Measurements from ENCODE around the gene DAP. TPM values are rescaled to one million over a fixed set of nuclear protein-coding genes. Genes with fewer than 3 reads are reported as not detected.
A peak's percentile ranks its signal among the peaks of the same experiment; 100 is the strongest.

Gene DAP
- polyA plus RNA-seq, 3 donors: 60.9 to 69.0 (median 62.3) TPM

DNA sequence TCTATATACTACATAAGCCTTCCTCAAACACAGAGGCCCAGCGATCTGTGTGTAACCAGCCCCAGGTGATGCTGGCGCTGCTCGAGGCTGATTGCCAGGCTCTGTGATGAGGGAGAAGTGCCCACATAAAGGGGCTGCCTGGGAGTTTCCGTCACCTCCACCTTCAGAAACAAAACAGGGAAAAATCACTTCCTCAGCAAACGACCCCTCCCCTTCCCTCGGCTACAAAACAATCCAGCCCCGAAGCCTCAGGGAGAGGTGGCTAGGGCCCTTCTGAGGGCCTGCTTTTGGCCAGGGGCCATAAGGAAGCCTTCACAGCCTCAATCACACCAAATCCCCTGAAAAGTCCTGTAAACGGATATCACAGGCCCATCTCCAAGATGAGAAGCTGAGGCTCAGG, 51.1 kb downstream of the DAP start:
- Histone ChIP-seq H3K27ac (ENCODE audit: low read depth in 1 of 2, low read length in 2 of 2) (peak overlapping the region in 1 of 2 donors; percentile 49), H3K9me3 (replicated peaks in 1 of 2; ENCODE audit: control insufficient read depth in 1 of 2, insufficient read depth in 1 of 2, low read length in 2 of 2) (no peaks in the 10 kb centered on the region), H3K4me3 (replicated peaks in 1 of 3; ENCODE audit: low read depth in 2 of 3, low read length in 3 of 3) (no peak overlapping the region), H4K20me1 (ENCODE audit: insufficient read depth, low read length) (peaks cover 88% of the 10 kb centered on the region), H2AFZ (ENCODE audit: insufficient read depth, low read depth, low read length, poor library complexity, severe bottlenecking) (no peak overlapping the region), H3K9ac (ENCODE audit: insufficient read depth, low read length, poor library complexity, severe bottlenecking) (no peak overlapping the region), H3K79me2 (ENCODE audit: insufficient read depth, low read length) (peaks cover 78% of the 10 kb centered on the region), H3K27me3 (ENCODE audit: control insufficient read depth in 2 of 2, insufficient read depth in 2 of 2, low read length in 2 of 2) (no peaks in the 10 kb centered on the region), H3K4me1 (ENCODE audit: control insufficient read depth in 1 of 2, insufficient read depth in 2 of 2, low read length in 2 of 2) (peaks cover 9 to 22% of the 10 kb centered on the region in 2 donors), H3K36me3 (replicated peaks in 1 of 2; ENCODE audit: control insufficient read depth in 1 of 2, insufficient read depth in 2 of 2, low read length in 2 of 2) (peaks cover 17 to 74% of the 10 kb centered on the region in 2 donors), H3K4me2 (replicated peaks; ENCODE audit: extremely low read depth, low read length, poor library complexity, severe bottlenecking) (no peak overlapping the region)
- TF ChIP-seq, protein P1, sequence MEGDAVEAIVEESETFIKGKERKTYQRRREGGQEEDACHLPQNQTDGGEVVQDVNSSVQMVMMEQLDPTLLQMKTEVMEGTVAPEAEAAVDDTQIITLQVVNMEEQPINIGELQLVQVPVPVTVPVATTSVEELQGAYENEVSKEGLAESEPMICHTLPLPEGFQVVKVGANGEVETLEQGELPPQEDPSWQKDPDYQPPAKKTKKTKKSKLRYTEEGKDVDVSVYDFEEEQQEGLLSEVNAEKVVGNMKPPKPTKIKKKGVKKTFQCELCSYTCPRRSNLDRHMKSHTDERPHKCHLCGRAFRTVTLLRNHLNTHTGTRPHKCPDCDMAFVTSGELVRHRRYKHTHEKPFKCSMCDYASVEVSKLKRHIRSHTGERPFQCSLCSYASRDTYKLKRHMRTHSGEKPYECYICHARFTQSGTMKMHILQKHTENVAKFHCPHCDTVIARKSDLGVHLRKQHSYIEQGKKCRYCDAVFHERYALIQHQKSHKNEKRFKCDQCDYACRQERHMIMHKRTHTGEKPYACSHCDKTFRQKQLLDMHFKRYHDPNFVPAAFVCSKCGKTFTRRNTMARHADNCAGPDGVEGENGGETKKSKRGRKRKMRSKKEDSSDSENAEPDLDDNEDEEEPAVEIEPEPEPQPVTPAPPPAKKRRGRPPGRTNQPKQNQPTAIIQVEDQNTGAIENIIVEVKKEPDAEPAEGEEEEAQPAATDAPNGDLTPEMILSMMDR (IDR thresholded peaks at IDR 0.05): no peak
- no peak for DNase-seq
- intact Hi-C loops (cut with micrococcal nuclease): loop anchor here in 1 of 2 donors (5.0 kb wide), 1 partner anchor 32 kb away; no protein-coding TSS in a partner anchor
- 100% methylated on average over 1 of the region's 8 CpGs for WGBS (ENCODE audit: insufficient coverage)
- peaks cover 49 to 56% of the 10 kb centered on the region in 2 donors for H3K36me3 Mint-ChIP-seq
- H3K4me1 Mint-ChIP-seq: peaks cover 23% of the 10 kb centered on the region
- H3K4me3 Mint-ChIP-seq: no peak overlapping the region
- peak overlapping the region in 1 of 7 donors; percentile 2 for H3K27ac Mint-ChIP-seq
- H3K27me3 Mint-ChIP-seq (ENCODE audit: low read depth in 3 of 3): peaks cover 0 to 3% (median 0%) of the 10 kb centered on the region in 3 donors
- H3K9me3 Mint-ChIP-seq: peaks cover 0 to 2% (median 0%) of the 10 kb centered on the region in 7 donors

DNA sequence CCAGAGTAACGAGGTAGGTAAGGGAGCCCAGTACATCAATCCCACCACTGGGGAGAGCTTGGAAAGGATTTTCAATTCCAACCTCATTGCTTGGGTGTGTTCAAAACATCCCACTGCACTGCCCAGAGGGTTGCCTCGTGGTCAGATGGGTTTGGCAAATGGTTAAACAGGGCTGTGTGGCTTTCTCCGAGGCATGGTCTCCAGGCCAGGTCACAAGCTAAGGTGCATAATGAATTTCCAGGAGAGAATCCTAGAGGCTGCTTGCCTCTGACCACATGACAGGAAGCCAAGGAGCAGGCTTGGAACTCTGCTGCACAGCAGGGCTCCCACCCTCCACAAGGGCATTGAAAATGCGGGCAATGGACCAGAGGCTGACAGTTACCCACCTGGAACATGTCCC, 51.6 kb downstream of the DAP start:
- no peak for DNase-seq
- Histone ChIP-seq H3K79me2 (ENCODE audit: insufficient read depth, low read length) (peaks cover 77% of the 10 kb centered on the region), H3K9me3 (replicated peaks in 1 of 2; ENCODE audit: control insufficient read depth in 1 of 2, insufficient read depth in 1 of 2, low read length in 2 of 2) (no peaks in the 10 kb centered on the region), H2AFZ (ENCODE audit: insufficient read depth, low read depth, low read length, poor library complexity, severe bottlenecking) (no peak overlapping the region), H4K20me1 (ENCODE audit: insufficient read depth, low read length) (peaks cover 88% of the 10 kb centered on the region), H3K4me1 (ENCODE audit: control insufficient read depth in 1 of 2, insufficient read depth in 2 of 2, low read length in 2 of 2) (peaks cover 14 to 28% of the 10 kb centered on the region in 2 donors), H3K4me2 (replicated peaks; ENCODE audit: extremely low read depth, low read length, poor library complexity, severe bottlenecking) (no peak overlapping the region), H3K4me3 (replicated peaks in 1 of 3; ENCODE audit: low read depth in 2 of 3, low read length in 3 of 3) (no peak overlapping the region), H3K27ac (ENCODE audit: low read depth in 1 of 2, low read length in 2 of 2) (peak overlapping the region in 1 of 2 donors; percentile 12), H3K27me3 (ENCODE audit: control insufficient read depth in 2 of 2, insufficient read depth in 2 of 2, low read length in 2 of 2) (no peaks in the 10 kb centered on the region), H3K36me3 (replicated peaks in 1 of 2; ENCODE audit: control insufficient read depth in 1 of 2, insufficient read depth in 2 of 2, low read length in 2 of 2) (peaks cover 17 to 69% of the 10 kb centered on the region in 2 donors), H3K9ac (ENCODE audit: insufficient read depth, low read length, poor library complexity, severe bottlenecking) (no peak overlapping the region)
- H3K4me3 Mint-ChIP-seq: no peak overlapping the region
- peaks cover 0 to 3% (median 0%) of the 10 kb centered on the region in 3 donors for H3K27me3 Mint-ChIP-seq (ENCODE audit: low read depth in 3 of 3)
- H3K4me1 Mint-ChIP-seq: peaks cover 28% of the 10 kb centered on the region
- peak overlapping the region in 2 of 7 donors; percentile 17 to 42 for H3K27ac Mint-ChIP-seq
- H3K36me3 Mint-ChIP-seq: peaks cover 45 to 52% of the 10 kb centered on the region in 2 donors
- WGBS (ENCODE audit: insufficient coverage): 83% methylated on average over 3 of the region's 4 CpGs
- H3K9me3 Mint-ChIP-seq: peaks cover 0 to 2% (median 0%) of the 10 kb centered on the region in 7 donors
- TF ChIP-seq, protein P1 (IDR thresholded peaks at IDR 0.05): no peak
- intact Hi-C loops (cut with micrococcal nuclease): loop anchor here in 1 of 2 donors (5.0 kb wide), 1 partner anchor 33 kb away; no protein-coding TSS in a partner anchor
